ENCODE data around the gene CTRB2.
"Not testable (repeated sequence)": the region's sequence is repeated elsewhere in the genome, so short reads cannot be mapped to it uniquely, and the experiment has no call there.

CTRB2 gene

DNA sequence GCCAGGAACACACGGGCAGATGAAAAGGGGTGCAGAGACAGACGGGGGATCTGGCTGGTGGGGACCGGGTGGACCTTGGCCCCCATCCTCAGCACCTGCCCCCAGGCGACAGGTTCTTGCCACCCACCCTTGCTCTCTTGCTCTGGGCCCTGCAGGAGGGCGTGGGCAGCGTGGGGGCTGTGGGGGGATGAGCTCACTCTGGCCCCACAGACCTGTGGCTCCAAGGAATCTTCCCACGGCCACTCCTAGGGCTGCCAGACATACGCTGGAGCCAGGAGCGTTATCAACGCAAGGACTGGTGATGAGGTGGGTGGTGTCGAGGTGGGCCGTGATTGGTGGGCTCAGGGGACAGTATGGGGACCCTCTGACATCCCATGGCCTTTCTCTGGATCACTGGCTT, 18.1 kb upstream of the CTRB2 start:
- no peak for DNase-seq
- peaks cover 3% of the 10 kb centered on the region for H3K4me1 Mint-ChIP-seq (ENCODE audit: low read depth)
- H3K4me3 Mint-ChIP-seq, result no peak overlapping the region
- no peak overlapping the region for H3K27ac Mint-ChIP-seq
- no peaks in the 10 kb centered on the region for H3K36me3 Mint-ChIP-seq (ENCODE audit: low read depth)
- peaks cover 5% of the 10 kb centered on the region for H3K27me3 Mint-ChIP-seq
- no peaks in the 10 kb centered on the region for H3K9me3 Mint-ChIP-seq

DNA sequence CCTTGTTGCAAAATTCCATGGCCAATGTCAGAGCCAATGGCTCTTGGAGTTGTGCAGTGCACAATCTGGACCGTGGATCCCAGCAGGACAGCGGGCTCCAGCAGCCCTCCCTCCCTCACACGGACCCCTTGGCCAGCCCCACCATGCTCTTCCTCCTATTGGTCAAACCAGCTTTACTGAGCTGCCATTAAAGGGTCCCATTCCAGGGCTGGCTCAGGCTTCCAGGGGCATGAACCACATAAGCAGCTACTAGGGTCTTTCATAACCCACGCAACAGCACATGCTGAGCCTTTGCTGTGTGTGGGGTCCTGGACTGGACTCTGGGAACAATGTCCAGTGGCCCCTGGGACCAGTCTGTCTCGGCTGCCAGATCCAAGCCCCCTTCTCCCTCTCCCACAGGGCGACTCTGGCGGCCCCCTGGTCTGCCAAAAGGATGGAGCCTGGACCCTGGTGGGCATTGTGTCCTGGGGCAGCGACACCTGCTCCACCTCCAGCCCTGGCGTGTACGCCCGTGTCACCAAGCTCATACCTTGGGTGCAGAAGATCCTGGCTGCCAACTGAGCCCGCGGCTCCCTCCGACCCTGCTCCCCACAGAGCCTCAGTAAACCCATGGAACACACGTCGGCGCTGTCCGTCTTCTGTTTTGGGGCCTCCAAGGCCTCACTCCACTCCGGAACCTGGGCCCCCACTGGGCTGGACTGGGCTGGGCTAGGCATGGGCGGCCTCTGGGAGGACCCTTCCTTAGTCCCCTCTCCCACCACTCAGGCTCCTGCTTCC, 17.5 kb upstream of the CTRB2 start:
- DNase-seq, result no peak
- no peaks in the 10 kb centered on the region for H3K9me3 Mint-ChIP-seq
- H3K4me1 Mint-ChIP-seq (ENCODE audit: low read depth), result peaks cover 7% of the 10 kb centered on the region
- H3K27ac Mint-ChIP-seq, result no peak overlapping the region
- no peaks in the 10 kb centered on the region for H3K36me3 Mint-ChIP-seq (ENCODE audit: low read depth)
- no peak overlapping the region for H3K4me3 Mint-ChIP-seq
- H3K27me3 Mint-ChIP-seq, result peaks cover 5% of the 10 kb centered on the region

DNA sequence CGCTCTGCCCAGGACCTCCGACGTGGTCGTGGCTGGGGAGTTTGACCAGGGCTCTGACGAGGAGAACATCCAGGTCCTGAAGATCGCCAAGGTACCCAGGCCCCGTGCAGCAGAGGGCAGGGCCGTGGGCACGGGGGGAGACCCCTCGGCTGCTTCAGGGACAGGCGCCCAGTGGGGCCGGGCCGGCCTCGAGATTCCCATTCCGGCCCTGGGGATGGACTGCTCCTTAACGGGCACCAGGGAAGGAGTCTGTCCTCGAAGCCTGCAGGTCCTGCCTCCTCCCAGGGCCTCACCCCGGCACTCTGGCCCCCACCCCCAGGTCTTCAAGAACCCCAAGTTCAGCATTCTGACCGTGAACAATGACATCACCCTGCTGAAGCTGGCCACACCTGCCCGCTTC, 16.2 kb upstream of the CTRB2 start:
- not testable (repeated sequence) for H3K27me3 Mint-ChIP-seq; DNase-seq; H3K36me3 Mint-ChIP-seq (ENCODE audit: low read depth); H3K27ac Mint-ChIP-seq; H3K4me3 Mint-ChIP-seq; H3K9me3 Mint-ChIP-seq
- peaks cover 17% of the 10 kb centered on the region for H3K4me1 Mint-ChIP-seq (ENCODE audit: low read depth)

DNA sequence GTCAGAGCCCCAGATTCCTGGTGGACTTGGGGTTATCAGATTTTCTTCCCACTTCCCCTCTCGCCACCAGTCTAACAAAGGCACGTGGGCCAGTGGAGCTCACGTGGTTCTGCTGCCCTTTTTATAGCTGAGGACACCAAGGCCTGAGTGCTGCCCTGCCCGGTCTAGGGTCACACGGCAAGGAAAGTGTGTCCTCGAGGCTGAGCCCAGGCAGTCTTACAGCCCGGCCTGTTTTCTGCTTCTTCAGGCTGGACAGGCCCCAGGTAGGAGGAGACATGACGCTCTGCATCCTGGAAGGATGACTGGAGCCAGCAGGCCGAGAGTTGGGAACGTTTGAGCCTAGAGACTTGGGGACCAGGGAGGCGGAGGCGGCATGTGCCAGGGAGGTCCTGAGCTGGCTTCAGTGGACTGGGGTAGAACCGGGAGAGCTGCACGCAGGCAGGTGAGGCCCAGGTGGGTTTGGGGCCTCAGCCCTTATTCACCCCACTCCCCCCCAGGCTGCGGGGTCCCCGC, 15.4 kb upstream of the CTRB2 start:
- no peaks in the 10 kb centered on the region for H3K36me3 Mint-ChIP-seq (ENCODE audit: low read depth)
- H3K27me3 Mint-ChIP-seq, result peaks cover 3% of the 10 kb centered on the region
- H3K9me3 Mint-ChIP-seq, result no peaks in the 10 kb centered on the region
- H3K4me3 Mint-ChIP-seq, result no peak overlapping the region
- no peak for DNase-seq
- H3K4me1 Mint-ChIP-seq (ENCODE audit: low read depth), result peaks cover 18% of the 10 kb centered on the region
- H3K27ac Mint-ChIP-seq, result no peak overlapping the region

DNA sequence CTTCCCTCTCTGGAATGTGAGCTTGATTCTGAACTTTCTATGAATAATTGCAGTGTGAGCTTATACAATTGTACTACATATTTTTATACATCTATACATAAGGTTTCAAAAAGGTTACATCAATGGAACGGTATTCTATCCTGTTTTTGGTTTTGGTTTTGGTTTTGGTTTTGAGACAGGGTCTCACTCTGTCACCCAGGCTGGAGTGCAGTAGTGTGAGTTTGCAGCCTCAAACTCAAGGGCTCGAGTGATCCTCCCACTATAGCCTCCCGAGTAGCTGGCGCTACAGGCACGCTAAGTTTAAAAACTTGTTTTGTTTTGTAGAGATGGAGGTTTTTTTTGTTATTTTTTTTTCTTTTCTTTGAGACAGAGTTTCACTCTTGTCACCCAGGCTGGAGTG, 12.9 kb upstream of the CTRB2 start:
- Mint-ChIP-seq H3K36me3 (ENCODE audit: low read depth) (no peaks in the 10 kb centered on the region), H3K9me3 (no peaks in the 10 kb centered on the region), H3K27ac (peak overlapping the region; percentile 84), H3K27me3 (no peaks in the 10 kb centered on the region), H3K4me1 (ENCODE audit: low read depth) (peaks cover 18% of the 10 kb centered on the region), H3K4me3 (peak overlapping the region; percentile 62)
- DNase-seq, result no peak

DNA sequence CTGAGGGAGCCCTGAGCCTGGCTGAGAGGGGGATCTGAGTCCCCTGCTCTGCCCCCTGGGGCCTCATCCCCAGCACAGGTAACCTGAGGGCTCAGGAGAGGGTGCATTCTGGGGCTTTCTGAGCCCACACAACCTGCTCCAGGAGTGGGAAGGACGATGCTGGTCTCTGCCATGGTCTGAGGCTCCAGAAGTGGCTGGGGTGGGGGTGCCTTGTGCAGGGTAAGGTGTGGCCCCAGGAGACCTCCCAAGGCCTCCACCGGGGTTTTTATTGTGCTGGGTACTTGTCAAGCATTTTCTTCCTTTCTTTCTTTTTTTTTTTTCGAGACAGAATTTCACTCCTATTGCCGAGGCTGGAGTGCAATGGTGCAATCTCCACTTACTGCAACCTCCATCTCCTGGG, 12.1 kb upstream of the CTRB2 start:
- Mint-ChIP-seq H3K4me1 (ENCODE audit: low read depth) (peaks cover 18% of the 10 kb centered on the region), H3K9me3 (no peaks in the 10 kb centered on the region), H3K27me3 (no peaks in the 10 kb centered on the region), H3K4me3 (peak overlapping the region; percentile 62), H3K36me3 (ENCODE audit: low read depth) (no peaks in the 10 kb centered on the region), H3K27ac (no peak overlapping the region)
- no peak for DNase-seq

DNA sequence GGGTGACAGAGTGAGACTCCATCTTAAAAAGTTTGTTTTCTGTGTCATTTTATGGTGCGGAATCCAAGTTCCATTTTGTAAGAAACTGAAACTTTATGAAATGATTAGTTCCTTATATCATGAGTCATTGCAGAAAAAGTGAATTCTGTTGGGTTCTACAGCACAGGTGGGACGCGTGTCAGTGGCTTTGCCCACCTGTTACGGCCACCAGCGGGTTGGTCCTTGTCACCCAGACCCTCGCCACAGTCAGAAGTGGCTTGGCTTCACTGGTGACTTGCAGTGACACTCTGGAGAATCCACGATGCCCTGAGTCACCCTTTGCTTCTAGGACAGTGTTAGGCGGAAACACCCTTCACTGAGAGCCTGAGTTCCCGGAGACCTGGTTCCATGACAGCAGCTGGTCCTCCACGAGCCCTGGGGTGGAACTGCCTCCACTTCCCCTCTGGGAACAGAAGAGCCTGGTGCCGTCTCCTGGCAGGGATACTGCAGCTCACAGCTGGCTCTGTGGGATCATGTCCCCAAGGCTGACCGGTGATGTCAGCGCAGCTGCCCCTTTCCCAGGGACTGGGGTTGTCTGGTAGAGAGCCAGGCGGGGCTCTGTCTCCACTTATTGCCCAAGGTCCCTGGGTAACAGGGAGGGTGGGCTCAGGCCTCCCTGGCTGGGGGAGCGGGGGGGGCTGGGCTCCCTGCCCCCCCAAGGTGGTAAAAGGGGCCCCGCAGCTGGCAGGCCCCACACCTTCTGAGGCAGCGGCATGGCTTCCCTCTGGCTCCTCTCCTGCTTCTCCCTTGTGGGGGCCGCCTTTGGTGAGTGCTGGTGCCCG, 11.5 kb upstream of the CTRB2 start, which contains the start of gene CTRB1:
Gene CTRB1 (plus strand): TSS at position 733 of the 821 bp plus-strand sequence. CDS start 20 bp downstream, at position 753.
- Mint-ChIP-seq H3K4me3 (peak within 1 kb of the TSS; percentile 62), H3K27ac (peak within 1 kb of the TSS; percentile 84), H3K36me3 (ENCODE audit: low read depth) (no peaks in the 10 kb centered on the region), H3K9me3 (no peaks in the 10 kb centered on the region), H3K27me3 (no peaks in the 10 kb centered on the region), H3K4me1 (ENCODE audit: low read depth) (peaks cover 18% of the 10 kb centered on the region)
- DNase-seq, result no peak

DNA sequence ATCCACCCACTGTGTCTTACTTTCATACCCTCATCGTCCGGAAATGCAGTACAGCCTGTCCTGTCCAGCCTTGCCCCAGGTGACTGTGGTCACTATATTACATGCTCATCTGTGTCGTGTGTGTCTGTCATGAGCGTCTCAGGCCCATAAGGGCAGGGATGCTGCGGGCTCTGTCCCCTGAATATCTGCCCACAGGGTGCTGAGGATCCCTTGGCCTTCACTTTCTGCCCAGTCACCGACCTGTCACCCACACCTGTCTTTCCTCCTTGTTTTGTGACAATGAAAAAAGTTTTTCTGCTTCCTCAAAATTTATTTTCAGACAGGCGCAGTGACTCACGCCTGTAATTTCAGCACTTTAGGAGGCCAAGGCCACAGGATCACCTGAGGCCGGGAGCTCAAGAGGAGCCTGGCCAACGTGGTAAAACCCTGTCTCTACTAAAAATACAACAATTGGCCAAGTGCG, 10.5 kb upstream of the CTRB2 start:
- H3K4me1 Mint-ChIP-seq (ENCODE audit: low read depth), result peaks cover 18% of the 10 kb centered on the region
- H3K9me3 Mint-ChIP-seq, result no peaks in the 10 kb centered on the region
- no peak overlapping the region for H3K4me3 Mint-ChIP-seq
- no peak overlapping the region for H3K27ac Mint-ChIP-seq
- DNase-seq, result no peak
- no peaks in the 10 kb centered on the region for H3K27me3 Mint-ChIP-seq
- no peaks in the 10 kb centered on the region for H3K36me3 Mint-ChIP-seq (ENCODE audit: low read depth)

DNA sequence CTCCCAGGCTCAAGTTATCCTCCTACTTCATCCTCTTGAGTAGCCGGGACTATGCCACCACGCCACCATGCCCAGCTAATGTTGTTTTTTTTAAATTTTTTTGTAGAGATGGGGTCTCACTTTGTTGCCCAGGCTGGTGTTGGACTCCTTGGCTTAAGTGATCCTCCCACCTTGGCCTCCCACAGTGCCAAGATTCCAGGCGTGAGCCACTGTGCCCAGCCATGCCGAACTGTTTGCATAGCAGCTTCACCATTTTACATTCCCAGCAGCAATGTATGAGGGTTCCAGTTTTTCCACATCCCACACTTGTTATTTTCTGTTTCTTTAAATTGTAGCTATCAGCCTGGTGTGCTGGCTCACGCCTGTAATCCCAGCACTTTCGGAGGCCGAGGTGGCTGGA, 9.6 kb upstream of the CTRB2 start:
- Mint-ChIP-seq H3K9me3 (no peaks in the 10 kb centered on the region), H3K27ac (no peak overlapping the region), H3K36me3 (ENCODE audit: low read depth) (no peaks in the 10 kb centered on the region), H3K4me3 (no peak overlapping the region), H3K4me1 (ENCODE audit: low read depth) (peaks cover 18% of the 10 kb centered on the region), H3K27me3 (no peaks in the 10 kb centered on the region)
- DNase-seq, result no peak

DNA sequence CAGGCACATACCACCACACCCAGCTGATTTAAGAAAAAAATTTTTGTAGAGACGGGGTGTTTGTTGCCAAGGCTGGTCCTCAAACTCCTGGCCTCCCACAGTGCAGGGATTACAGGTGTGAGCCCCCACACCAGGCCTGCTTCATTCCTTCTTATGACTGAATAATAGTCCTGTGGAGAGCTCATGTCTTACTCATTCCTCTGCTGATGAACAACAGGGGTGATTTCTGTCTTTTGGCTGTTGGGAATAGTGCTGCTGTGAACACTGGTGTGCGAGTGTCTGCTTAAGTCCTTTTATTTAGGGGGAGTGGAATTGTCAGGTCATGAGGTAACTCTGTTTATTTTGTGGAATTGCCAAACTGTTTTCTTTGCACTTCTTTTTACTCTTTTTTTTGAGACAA, 9.2 kb upstream of the CTRB2 start:
- H3K9me3 Mint-ChIP-seq, result no peaks in the 10 kb centered on the region
- no peaks in the 10 kb centered on the region for H3K27me3 Mint-ChIP-seq
- peaks cover 18% of the 10 kb centered on the region for H3K4me1 Mint-ChIP-seq (ENCODE audit: low read depth)
- no peak for DNase-seq
- no peak overlapping the region for H3K27ac Mint-ChIP-seq
- H3K4me3 Mint-ChIP-seq, result no peak overlapping the region
- H3K36me3 Mint-ChIP-seq (ENCODE audit: low read depth), result no peaks in the 10 kb centered on the region

DNA sequence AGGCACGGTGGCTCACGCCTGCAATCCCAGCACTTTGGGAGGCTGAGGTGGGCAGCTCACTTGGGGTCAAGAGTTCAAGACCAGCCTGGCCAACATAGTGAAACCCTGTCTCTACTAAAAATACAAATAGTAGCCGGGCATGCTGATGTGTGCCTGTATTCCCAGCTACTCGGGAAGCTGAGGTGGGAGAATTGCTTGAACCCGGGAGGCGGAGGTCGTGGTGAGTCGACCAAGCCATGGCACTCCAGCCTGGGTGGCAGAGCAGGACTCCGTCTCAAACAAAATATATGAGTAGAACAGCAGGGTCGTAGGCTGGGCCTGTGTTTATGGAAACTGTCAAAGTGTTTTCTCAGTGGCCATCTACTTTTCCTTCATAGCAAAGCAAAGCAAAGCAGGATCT, 4.3 kb upstream of the CTRB2 start:
- not testable (repeated sequence) for H3K4me1 Mint-ChIP-seq (ENCODE audit: low read depth); H3K36me3 Mint-ChIP-seq (ENCODE audit: low read depth); H3K27ac Mint-ChIP-seq; H3K27me3 Mint-ChIP-seq; DNase-seq; H3K9me3 Mint-ChIP-seq; H3K4me3 Mint-ChIP-seq

DNA sequence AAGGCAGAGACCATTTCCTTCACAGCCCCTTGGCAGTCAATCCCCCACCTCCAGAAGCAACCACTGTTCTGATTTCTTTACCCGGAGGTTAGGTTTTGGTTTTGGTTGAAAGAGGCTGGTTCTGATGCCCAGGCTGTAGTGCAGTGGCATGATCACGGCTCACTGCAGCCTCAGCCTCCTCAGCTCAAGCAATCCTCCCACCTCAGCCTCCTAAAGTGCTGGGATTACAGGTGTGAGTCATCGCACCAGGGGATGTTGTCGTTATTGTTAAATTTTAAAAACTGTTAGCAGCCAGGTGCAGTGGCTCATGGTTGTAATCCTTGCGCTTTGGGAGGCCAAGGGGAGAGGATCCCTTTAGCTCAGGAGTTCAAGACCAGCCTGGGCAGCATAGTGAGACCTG, 3.0 kb upstream of the CTRB2 start:
- DNase-seq, result no peak
- Mint-ChIP-seq H3K27ac (no peak overlapping the region), H3K27me3 (no peaks in the 10 kb centered on the region), H3K4me1 (ENCODE audit: low read depth) (no peaks in the 10 kb centered on the region), H3K36me3 (ENCODE audit: low read depth) (no peaks in the 10 kb centered on the region), H3K9me3 (no peaks in the 10 kb centered on the region), H3K4me3 (no peak overlapping the region)

DNA sequence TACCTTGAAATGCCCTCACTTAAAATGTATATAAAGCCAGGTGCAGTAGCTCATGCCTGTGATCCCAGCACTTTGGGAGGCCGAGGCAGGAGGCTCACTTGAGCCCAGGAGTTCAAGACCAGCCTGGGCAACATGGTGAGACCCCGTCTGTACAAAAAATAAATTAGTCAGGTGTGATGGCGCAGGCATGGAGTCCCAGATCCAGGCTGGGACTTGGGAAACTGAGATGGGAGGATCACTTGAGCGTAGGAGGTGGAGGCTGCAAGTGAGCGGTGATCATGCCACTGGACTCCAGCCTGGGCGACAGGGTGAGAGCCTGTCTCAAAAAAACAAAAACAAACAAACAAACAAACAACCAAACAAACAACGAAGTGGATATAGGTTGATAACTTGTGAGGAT, 2.6 kb upstream of the CTRB2 start:
- H3K4me1 Mint-ChIP-seq (ENCODE audit: low read depth); H3K27ac Mint-ChIP-seq; H3K27me3 Mint-ChIP-seq; H3K36me3 Mint-ChIP-seq (ENCODE audit: low read depth); H3K9me3 Mint-ChIP-seq; H3K4me3 Mint-ChIP-seq; DNase-seq: not testable (repeated sequence)

DNA sequence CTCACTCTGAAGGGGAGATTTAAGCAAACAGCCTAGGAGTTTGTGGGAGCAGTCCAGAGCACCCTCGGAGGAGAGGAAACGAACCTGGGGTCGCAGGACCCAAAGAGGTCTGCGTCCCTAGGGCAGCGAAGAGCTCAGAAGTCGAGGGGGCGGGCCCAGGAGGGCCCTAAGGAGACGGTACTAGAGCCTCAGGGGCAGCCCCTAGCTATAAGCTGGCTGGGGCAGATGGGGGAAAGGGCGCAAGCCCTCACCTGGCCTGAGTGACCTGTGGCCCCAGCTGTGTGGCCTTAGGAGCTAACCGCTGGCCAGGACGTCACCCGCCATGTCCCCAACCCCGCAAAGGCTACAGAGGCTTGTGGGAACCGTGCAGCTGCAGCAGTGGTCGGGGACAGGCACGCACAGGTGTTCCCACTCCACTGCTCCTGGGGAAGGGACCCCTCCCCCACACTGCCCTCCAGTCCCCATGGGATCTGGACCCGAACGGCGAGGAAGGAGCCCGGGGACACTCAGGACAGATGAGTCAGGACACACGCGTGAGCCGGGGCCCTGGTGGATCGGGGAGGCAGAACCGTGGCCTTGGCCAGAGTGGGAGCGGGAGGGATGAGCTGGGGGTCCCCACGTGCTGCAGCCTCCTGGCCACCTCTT, 2.0 kb upstream of the CTRB2 start:
- Mint-ChIP-seq H3K36me3 (ENCODE audit: low read depth) (no peaks in the 10 kb centered on the region), H3K27me3 (no peaks in the 10 kb centered on the region), H3K4me1 (ENCODE audit: low read depth) (no peaks in the 10 kb centered on the region), H3K4me3 (no peak overlapping the region), H3K9me3 (no peaks in the 10 kb centered on the region), H3K27ac (no peak overlapping the region)
- no peak for DNase-seq

All from activated T-cell treated with anti-CD3 and anti-CD28 coated beads, Interleukin-2, amount 50 U/mL, for 24 hours (primary cell).